HG02870 (cell line): ENCODE data around the gene P2RX7.
"Not testable (repeated sequence)": the region's sequence is repeated elsewhere in the genome, so short reads cannot be mapped to it uniquely, and the experiment has no call there.

ENCODE experiments used
- ATAC-seq: cut with Tn5 transposase; IDR thresholded peaks from one replicate; pipeline ENCODE4 v1.9.1; 2021; ENCODE audit warnings: mild to moderate bottlenecking, moderate library complexity; ENCODE audit not compliant: unreplicated experiment

The P2RX7 gene

DNA sequence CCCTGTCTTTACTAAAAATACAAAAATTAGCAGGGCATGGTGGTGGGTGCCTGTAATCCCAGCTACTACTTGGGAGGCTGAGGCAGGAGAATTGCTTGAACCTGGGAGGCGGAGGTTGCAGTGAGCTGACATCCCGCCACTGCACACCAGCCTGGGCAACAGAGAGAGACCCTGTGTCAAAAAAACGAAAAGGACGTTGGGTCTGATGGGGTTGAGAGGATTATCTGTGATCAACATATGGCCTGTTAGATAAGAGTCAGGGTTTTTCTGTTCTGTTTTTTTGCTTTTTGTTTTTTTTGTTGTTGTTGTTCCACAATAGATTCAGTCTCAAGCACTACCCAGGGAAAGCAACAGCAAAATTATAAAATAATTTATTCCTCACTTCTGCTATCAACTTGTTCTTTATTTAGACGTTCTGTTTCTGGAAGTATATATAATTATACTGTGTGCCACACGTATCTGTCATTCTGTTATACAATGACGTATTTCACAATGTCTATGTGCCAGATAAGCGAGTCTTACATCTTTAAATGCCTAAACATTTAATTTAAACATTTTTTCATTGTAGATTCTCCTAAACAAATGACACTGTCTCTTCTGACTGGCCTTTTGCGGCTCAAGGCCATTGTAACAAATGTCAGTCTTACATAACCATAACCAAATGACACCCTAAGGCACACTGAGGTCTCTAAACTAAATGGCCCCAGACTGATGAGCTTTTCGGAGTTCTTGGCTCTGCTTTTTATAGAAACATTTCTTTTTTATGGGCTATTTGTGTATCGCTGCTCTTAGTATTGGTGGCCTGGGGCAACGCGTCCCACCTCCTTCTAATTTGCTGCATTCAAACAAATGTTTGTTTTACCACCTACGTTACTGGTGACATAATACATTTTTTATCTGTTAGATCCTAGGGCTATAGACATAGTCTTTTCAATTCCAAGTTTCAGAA lies 70.0 kb downstream of the P2RX7 start:
- ATAC-seq: no peak

DNA sequence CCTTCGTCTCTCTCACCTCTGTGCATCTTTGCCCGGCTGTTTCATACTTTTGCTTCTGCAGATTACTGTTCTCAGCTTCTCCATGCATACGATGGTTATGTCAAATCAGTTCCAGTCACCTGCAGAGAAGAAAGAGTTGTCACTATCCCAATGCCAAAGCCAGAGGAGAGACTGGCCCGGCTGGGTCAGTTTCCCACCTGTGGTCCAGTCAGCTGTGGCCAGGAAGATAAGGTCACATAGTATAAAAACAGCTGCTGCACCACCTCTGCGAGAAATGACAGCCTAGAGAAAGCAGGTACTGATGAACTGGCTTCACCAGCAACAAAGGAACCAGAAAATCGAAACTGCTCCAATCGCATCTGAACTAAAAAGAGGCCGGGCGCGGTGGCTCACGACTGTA lies 70.8 kb downstream of the P2RX7 start:
- ATAC-seq: no peak

DNA sequence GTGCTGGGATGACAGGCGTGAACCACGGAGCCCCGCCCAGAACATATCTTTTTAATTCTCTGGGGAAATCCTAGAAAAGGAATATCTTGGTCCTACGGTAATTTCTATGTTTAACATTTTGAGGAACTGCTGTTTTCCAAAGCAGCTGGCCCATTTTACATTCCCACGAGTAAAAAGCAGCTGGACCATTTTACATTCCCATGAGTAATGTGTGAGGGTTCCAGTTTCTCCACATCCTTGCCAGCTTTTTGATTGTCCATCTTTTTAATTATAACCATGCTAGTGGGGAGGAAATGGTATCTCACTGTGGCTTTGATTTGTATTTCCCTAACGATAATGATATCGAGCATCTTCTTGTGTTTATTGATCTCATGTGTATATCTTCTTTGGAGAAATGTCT lies 72.8 kb downstream of the P2RX7 start:
- ATAC-seq: no peak

DNA sequence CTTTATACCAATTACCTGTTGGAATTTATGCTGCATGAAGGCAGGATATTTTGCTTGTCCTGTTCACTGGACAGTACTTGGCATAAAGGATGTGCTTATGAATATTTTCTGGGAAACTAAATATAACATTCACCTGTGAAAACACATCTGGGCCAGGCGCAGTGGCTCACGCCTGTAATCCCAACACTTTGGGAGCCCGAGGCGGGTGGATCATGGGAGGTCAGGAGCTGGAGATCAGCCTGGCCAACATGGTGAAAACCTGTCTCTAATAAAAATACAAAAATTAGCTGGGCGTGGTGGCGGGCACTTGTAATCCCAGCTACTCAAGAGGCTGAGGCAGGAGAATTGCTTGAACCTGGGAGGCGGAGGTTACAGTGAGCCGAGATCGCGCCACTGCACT lies 75.9 kb downstream of the P2RX7 start:
- ATAC-seq: not testable (repeated sequence)

DNA sequence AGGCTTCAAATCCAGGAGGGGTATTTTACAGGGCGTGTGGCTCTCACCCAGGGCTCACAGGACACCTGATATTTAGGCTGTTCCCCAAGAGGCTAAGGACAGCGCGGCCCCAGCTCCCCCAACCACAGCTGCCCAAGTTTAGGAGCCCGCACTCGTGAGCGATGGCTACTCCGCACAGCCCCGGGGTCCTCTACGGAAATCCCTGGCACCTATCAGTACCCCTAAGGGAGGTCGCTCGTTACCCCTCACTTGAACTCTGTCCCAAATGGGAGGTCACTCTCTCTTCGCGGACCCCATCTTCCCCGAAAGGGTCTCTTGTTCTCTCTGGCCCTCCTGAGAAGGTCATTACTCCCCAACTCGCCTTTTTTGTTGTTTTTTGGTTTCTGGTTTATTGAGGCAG lies 76.5 kb downstream of the P2RX7 start:
- ATAC-seq: no peak

DNA sequence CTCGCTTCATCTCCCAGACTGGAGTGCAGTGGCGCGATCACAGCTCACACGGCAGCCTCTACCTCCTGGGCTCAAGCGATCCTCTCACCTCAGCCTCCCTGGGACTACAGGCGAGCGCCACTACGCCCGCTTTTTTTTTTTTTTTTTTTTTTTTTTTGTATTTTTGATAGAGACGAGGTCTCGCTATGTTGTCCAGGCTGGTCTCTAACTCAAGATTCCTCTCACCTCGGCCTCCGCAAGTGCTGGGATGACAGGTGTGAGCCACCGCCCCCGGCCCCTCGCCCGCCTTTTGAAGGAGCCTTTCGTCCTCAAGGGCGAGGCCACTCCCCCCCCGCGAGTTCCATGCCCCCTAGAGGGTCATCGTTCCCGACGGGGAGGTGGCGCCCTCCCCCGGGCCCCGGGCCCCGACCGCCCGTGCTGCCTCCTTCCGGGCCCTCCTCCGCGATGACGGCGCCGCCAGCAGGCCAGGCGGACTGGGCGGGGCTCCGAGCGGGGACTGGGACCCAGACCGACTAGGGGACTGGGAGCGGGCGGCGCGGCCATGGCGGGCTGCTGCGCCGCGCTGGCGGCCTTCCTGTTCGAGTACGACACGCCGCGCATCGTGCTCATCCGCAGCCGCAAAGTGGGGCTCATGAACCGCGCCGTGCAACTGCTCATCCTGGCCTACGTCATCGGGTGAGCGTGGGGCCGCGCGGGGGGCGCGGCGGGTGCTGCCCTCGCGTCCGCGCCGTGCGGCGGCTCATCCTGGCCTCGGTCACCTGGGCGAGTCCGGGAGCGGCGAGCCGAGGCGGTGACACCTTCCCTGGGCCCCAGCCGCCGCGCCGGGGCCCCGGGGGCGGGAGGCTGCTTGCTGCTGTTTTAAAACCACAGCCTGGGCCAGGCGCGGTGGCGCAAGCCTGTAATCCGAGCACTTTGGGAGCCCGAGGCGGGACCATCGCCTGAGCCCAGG lies 77.2 kb downstream of the P2RX7 start, which contains the start of gene P2RX4:
Gene P2RX4, plus strand, starts transcription at position 506 of the 949 bp plus-strand sequence. Its CDS starts 36 bp downstream, at position 542.
- ATAC-seq: peak; percentile 81

DNA sequence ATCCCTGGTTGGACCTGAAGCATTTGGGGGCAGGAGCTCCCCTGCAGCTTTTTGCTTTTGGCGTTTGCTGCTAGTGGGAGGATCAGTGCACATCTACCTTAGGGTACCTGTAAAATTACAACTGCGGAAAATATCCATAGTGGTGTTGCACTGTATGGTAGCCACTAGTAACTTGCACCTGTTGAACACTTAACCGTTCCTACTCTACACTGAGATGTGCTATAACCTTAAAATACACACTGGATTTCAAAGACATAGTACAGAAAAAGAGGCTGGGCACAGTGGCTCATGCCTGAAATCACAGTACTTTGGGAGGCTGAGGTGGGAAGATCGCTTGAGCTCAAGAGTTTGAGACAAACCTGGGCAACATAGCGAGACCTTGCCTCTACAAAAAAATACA lies 80.2 kb downstream of the P2RX7 start:
- no peak for ATAC-seq

- ATAC-seq: no peak
Observed at GRCh38 chr12:121214166-121214777, 81.6 kb downstream of the P2RX7 start.

DNA sequence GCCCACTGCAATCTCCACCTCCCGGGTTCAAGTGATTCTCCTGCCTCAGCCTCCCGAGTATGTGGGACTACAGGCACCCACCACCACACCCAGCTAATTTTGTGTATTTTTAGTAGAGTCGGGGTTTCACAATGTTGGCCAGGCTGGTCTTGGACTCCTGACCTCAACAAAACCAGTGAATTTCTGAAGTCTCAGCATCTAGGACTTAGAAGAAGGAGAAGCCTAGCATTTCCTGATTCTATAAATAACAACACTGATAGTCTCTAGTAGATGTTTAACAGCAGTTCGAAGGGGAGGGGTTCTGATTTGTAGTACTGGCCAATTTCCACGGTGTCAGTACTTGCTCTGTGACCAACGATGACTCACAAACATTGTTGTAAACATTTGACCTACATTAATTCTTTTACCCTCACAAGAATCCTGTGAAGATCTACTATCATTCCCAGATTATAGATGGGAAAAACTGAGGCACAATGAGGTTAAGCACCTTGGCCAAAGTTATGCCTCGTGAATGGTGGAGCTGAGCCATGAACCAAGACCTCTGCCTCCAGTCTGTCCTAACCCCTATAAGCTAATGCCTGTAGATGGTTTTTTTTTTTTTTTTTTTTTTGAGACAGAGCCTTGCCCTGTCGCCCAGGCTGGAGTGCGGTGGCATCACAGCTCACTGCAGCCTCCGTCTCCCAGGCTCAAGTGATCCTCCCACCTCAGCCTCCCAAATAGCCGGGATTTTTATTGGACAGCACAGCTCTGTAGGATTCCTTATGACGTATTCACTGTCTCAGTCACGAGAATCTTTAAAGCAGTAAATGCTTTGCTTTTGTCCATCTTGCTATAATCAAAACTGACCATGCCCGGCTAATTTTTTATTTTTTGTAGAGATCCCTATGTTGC lies 82.4 kb downstream of the P2RX7 start:
- no peak for ATAC-seq

GRCh38 chr12:121216102-121216501 lies 83.4 kb downstream of the P2RX7 start:
- ATAC-seq: no peak

GRCh38 chr12:121217063-121217462 lies 84.4 kb downstream of the P2RX7 start:
- no peak for ATAC-seq

- no peak for ATAC-seq
Observed at GRCh38 chr12:121217761-121218160, 85.1 kb downstream of the P2RX7 start.

DNA sequence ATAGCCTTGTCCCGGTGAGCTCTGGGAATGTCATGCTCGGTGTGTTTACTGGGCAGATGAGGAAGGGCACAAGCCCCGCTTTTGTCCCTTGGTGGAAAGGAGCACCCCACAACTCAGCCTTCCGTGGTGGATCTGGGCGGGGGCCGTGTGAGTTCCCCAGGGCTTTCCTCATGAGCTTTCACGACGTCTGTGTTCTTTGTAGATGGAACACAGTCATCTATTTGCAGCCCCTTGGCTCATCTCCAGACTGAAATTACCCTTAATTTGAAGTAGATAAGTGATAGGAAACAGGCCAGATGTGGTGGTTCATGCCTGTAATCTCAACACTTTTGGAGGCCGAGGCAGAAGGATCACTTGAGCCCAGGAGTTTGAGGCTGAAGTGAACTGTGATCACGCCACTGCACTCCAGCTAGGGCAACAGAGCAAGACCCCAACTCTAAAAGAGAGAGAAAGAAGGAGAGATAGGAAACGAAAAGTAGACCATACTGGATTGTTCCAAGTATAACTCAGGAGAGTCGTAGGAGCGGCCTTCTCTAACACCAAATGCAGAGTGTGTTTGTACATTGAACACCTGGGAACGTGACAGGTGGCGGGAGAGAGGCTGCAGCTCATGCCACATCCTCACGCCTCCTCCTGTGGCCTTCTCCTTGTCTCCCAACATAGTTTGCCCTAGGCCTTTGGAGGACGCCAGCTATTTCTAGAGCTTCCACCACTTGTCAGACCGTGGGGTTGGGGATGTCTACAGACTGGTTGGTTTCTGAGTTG lies 86.1 kb downstream of the P2RX7 start:
- ATAC-seq: no peak

GRCh38 chr12:121219353-121219986 lies 86.8 kb downstream of the P2RX7 start:
- no peak for ATAC-seq

GRCh38 chr12:121222847-121223246 lies 90.2 kb downstream of the P2RX7 start:
- no peak for ATAC-seq

- no peak for ATAC-seq
Observed at GRCh38 chr12:121223292-121224285, 90.9 kb downstream of the P2RX7 start.

DNA sequence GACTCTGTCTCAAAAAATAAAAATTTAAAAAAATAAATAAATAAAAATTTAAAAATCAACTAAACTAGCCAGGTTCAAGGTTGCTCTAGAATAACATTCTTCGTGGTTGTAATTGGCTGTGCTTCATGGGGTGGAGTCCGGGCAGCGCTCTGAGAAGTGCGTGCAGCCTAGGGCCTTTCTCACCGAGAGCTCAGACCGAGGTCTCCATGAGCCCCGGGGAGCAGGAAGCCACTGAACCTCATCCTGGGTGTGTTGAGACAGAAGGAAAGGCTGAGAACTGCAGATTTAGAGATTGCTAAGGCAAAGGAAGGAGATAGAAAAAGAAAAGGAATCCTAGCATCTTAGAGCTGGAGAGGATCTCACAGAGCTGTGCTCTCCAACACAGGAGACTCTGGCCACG lies 91.9 kb downstream of the P2RX7 start:
- no peak for ATAC-seq

- no peak for ATAC-seq
Observed at GRCh38 chr12:121226399-121226798, 93.7 kb downstream of the P2RX7 start.
